RWPE1 (cell line): ENCODE measurements around the gene ZSCAN22.

Source experiments
- CTCF ChIA-PET: fragments of 350-600 bp; sonication (Branson Sonifier 250); formaldehyde crosslinking; extraction: SDS; loops from one replicate; lab custom pipeline; 2021; lab: Yijun Ruan, JAX
- POLR2A ChIA-PET: fragments of 400-600 bp; formaldehyde crosslinking; extraction: SDS; loops from one replicate; lab custom pipeline; 2020; ENCODE audit warnings: antibody characterized with exemption; ENCODE audit not compliant: low non-redundant PET; lab: Yijun Ruan, JAX
- DNase-seq: peaks from one replicate; pipeline ENCODE4 v3.0.0; 2012; ENCODE audit warnings: low spot score
- H3K27ac ChIP-seq: fragments of 450-650 bp; 2 replicates; pipeline ENCODE4 v1.5.1; 2017
- CTCF ChIP-seq: fragments of 450-650 bp; conservative IDR thresholded peaks from 2 replicates; pipeline ENCODE4 v1.5.1; 2017; ENCODE audit warnings: low read depth, mild to moderate bottlenecking

ZSCAN22 gene

GRCh38 chr19:58379246-58379645 is 52.5 kb downstream of the ZSCAN22 start:
- DNase-seq: no peak
- peak overlapping the region; percentile 98; the same call in 1 of the 2 replicates for H3K27ac ChIP-seq
- TF ChIP-seq CTCF: no peak
- ChIA-PET POLR2A (interaction anchor here (0.6 to 0.8 kb wide), 2 partner anchors 14 to 146 kb away, joined by 3 read pairs; no protein-coding TSS in a partner anchor), CTCF (no interaction called here)

GRCh38 chr19:58380037-58380661 is 53.4 kb downstream of the ZSCAN22 start:
- no peak for TF ChIP-seq CTCF
- ChIA-PET CTCF (no interaction called here), POLR2A (interaction anchor here (0.6 to 0.8 kb wide), 3 partner anchors 15 to 194 kb away, joined by 3 to 7 read pairs (median 3); no protein-coding TSS in a partner anchor)
- no peak for DNase-seq
- H3K27ac ChIP-seq: peak overlapping the region; percentile 98

- peak; percentile 97 for DNase-seq
- TF ChIP-seq CTCF: no peak
- CTCF ChIA-PET: no interaction called here
- POLR2A ChIA-PET: interaction anchor here (0.8 to 1.1 kb wide), 2 partner anchors 15 to 18 kb away, joined by 4 to 7 read pairs; partner anchors contain the start of genes RNF225 and ZNF497
- H3K27ac ChIP-seq: peak within 1 kb of the TSS; percentile 98
Measured at GRCh38 chr19:58380662-58381459, 54.1 kb downstream of the ZSCAN22 start, which contains the start of gene ZNF837. Gene ZNF837, minus strand, starts transcription at chr19:58381030. Its CDS starts 11,698 bp downstream, at chr19:58369332.

GRCh38 chr19:58381460-58382212 is 54.8 kb downstream of the ZSCAN22 start:
- ChIA-PET CTCF (no interaction called here), POLR2A (interaction anchor here (0.8 to 1.1 kb wide), 2 partner anchors 14 to 19 kb away, joined by 4 to 7 read pairs; partner anchors contain the start of genes RNF225 and ZNF497)
- H3K27ac ChIP-seq: peak overlapping the region; percentile 98
- no peak for TF ChIP-seq CTCF
- DNase-seq: no peak

GRCh38 chr19:58382997-58383603 is 56.3 kb downstream of the ZSCAN22 start:
- no peak for DNase-seq
- peak overlapping the region; percentile 98 for H3K27ac ChIP-seq
- ChIA-PET CTCF (no interaction called here), POLR2A (no interaction called here)
- TF ChIP-seq CTCF: no peak
